ENCODE measurements around the gene ZKSCAN3. TPM values are rescaled to one million over a fixed set of nuclear protein-coding genes. Genes with fewer than 3 reads are reported as not detected.

The ZKSCAN3 gene
- total RNA-seq, 3 donors from 2014 or later = 3.4 to 6.4 (median 3.6) TPM

DNA sequence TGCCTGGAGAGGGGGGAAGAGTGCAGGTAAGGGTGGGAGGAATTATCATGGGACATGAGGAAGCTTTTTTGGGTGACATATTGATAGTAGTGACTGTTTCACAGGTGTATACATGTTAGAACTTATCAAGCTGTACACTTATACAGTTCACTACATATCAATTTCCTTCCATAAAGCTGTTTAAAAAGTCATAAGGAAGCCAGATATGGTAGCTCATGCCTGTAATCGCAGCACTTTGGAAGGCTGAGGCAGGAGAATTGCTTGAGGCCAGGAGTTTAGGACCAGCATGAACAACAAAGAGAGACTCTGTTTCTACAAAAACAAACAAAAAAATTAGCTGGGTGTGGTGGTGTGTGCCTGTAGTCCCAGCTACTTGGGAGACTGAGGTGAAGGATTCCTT lies 28.1 kb downstream of the ZKSCAN3 start:
- TF ChIP-seq, protein P1, sequence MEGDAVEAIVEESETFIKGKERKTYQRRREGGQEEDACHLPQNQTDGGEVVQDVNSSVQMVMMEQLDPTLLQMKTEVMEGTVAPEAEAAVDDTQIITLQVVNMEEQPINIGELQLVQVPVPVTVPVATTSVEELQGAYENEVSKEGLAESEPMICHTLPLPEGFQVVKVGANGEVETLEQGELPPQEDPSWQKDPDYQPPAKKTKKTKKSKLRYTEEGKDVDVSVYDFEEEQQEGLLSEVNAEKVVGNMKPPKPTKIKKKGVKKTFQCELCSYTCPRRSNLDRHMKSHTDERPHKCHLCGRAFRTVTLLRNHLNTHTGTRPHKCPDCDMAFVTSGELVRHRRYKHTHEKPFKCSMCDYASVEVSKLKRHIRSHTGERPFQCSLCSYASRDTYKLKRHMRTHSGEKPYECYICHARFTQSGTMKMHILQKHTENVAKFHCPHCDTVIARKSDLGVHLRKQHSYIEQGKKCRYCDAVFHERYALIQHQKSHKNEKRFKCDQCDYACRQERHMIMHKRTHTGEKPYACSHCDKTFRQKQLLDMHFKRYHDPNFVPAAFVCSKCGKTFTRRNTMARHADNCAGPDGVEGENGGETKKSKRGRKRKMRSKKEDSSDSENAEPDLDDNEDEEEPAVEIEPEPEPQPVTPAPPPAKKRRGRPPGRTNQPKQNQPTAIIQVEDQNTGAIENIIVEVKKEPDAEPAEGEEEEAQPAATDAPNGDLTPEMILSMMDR (IDR thresholded peaks at IDR 0.05) = no peak
- TF ChIP-seq POLR2AphosphoS5 (IDR thresholded peaks at IDR 0.05) (no peak), POLR2A (IDR thresholded peaks at IDR 0.05) (no peak)

DNA sequence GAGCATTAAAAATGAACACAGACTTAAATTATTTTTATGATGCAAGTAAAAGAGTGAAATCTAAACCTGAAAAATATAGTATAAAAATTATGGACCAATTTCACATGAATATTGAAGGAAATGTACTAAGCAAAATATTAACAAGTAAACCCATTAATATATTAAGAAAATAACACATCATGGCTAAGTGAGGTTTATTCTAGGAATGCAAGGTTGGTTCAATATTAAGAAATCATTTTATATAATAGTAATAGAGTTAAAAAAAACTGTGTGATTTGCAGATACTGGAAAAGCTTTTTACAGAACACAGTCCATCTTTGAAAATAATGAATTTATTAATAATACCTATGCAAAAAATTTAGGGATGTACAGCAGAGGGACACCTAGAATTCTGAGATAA lies 28.9 kb downstream of the ZKSCAN3 start:
- DNase-seq (ENCODE audit: low spot score in 2 of 2) = no peak
- intact Hi-C loops (cut with DNase I; ENCODE audit: low total_unique reads) = no loop called here
- no peaks in the 10 kb centered on the region for H3K4me1 ChIP-seq
- TF ChIP-seq POLR2A (IDR thresholded peaks at IDR 0.05) = no peak
- TF ChIP-seq, protein P1 (IDR thresholded peaks at IDR 0.05) = no peak
- no peak for TF ChIP-seq POLR2AphosphoS5 (IDR thresholded peaks at IDR 0.05)
- H3K27ac ChIP-seq = no peak overlapping the region
- no peaks in the 10 kb centered on the region for H3K27me3 ChIP-seq
- H3K4me3 ChIP-seq = no peak overlapping the region
- peaks cover 8% of the 10 kb centered on the region for H3K36me3 ChIP-seq
- peaks cover 0 to 15% of the 10 kb centered on the region in 2 donors for H3K9me3 ChIP-seq

More for the DNA sequence above, 28.1 kb downstream of the ZKSCAN3 start:
- Histone ChIP-seq H3K4me3 (no peak overlapping the region), H3K27ac (no peak overlapping the region), H3K36me3 (peaks cover 8% of the 10 kb centered on the region), H3K9me3 (peaks cover 0 to 15% of the 10 kb centered on the region in 2 donors), H3K27me3 (no peaks in the 10 kb centered on the region), H3K4me1 (no peaks in the 10 kb centered on the region)
- intact Hi-C loops (cut with DNase I; ENCODE audit: low total_unique reads) = no loop called here
- no peak for DNase-seq (ENCODE audit: low spot score in 2 of 2)

DNA sequence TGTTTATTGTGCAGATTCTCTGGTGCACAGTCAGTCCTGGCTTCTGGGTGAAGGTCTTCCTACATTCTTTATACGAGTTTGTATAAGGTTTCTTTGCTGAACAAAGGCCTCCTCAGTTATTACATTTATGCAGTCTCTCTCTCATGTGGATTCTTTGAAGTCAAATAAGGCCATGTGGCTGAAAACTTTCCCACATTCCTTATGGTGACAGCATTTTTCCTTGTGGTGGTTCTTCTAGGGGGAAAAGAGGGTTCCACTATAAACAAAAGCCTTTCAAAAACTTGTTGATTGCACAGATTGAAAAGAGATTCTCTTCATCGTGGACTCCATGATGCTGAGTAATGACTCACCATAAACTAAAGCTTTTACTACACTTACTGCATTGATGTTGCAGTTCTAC lies 30.6 kb downstream of the ZKSCAN3 start:
- intact Hi-C loops (cut with DNase I; ENCODE audit: low total_unique reads) = no loop called here
- DNase-seq (ENCODE audit: low spot score in 2 of 2) = no peak

DNA sequence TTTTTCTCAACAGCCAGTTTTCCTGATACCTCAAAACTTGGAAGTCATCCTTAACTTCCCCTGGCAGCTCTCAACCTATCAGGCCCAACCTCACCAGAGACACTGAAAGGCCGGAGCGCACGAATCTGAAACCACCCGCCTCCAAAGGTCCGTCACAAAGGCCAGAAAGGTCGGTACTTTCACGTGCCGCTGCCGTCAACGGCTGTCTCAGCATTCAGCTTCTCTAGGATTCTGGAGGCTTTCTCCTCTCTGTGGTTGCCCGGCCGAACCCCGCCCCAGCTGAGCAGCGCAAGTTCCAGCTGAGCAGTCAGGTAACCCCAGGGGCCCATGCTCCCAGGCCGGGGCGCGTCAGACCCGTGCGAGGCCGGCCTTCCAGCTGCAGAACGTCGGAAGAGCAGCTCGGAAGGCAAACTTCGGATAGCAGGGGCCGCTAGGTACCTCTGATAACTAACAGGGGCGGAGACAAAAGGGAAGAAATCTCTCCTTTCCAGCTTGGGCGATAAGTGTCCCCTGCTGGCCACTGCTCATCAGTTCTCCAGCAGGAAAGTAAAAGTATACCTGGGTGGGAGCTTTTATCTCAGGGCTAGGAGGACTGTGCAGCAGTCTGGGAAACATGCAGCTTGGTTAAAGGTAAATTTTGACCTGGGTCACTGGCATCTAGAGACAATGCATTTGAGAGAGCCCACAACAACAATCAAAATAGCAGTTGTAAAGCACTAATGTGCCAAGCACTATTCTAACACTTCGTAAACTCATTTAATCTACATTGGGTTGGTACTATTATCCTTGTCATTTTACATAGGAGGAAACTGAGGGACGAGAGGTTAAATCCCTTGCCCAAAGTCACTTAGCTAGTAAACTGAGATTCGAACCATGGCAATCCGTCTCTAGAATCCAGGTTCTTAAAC lies 33.7 kb downstream of the ZKSCAN3 start:
- no peak for TF ChIP-seq POLR2A (IDR thresholded peaks at IDR 0.05)
- peak; percentile 18 to 55 (median 54) for TF ChIP-seq POLR2AphosphoS5 (IDR thresholded peaks at IDR 0.05)
- TF ChIP-seq, protein P1 (IDR thresholded peaks at IDR 0.05) = peak in 2 of 3 donors; percentile 40 to 48
- peak overlapping the region; percentile 80 to 84 for H3K27ac ChIP-seq
- peak overlapping the region; percentile 51 to 73 (median 57) for H3K4me3 ChIP-seq
- intact Hi-C loops (cut with DNase I; ENCODE audit: low total_unique reads) = no loop called here
- no peaks in the 10 kb centered on the region for H3K27me3 ChIP-seq
- DNase-seq (ENCODE audit: low spot score in 2 of 2) = peak; percentile 80 to 87
- H3K4me1 ChIP-seq = no peaks in the 10 kb centered on the region
- H3K9me3 ChIP-seq = peaks cover 0 to 6% of the 10 kb centered on the region in 2 donors
- H3K36me3 ChIP-seq = peaks cover 8% of the 10 kb centered on the region

More for the DNA sequence above, 30.6 kb downstream of the ZKSCAN3 start:
- H3K36me3 ChIP-seq = peaks cover 8% of the 10 kb centered on the region
- H3K27ac ChIP-seq = no peak overlapping the region
- TF ChIP-seq, protein P1 (IDR thresholded peaks at IDR 0.05) = no peak
- TF ChIP-seq POLR2AphosphoS5 (IDR thresholded peaks at IDR 0.05) (no peak), POLR2A (IDR thresholded peaks at IDR 0.05) (no peak)
- peaks cover 0 to 15% of the 10 kb centered on the region in 2 donors for H3K9me3 ChIP-seq
- no peaks in the 10 kb centered on the region for H3K27me3 ChIP-seq
- no peak overlapping the region for H3K4me3 ChIP-seq
- no peaks in the 10 kb centered on the region for H3K4me1 ChIP-seq

DNA sequence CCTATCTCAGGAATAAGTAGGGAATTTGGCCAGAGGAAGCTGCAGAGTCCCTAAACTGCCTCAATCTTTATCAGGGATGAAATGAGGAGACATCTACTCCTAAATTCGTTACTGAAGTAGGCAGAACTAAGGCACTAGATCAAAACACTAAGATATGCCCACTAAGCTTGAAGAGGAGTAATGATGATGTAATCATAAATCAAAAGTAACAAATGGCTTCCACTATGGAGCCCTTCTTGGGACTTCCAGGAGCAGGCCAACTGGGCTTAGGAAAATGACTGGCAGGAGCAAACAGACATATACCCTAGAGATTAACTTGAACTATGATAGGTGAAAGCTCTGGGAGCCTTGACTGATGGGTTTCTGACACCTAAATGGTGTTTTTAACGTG lies 34.4 kb downstream of the ZKSCAN3 start:
- Histone ChIP-seq H3K4me3 (no peak overlapping the region), H3K4me1 (no peaks in the 10 kb centered on the region), H3K9me3 (no peaks in the 10 kb centered on the region), H3K27ac (peak overlapping the region; percentile 80 to 84), H3K36me3 (peaks cover 8% of the 10 kb centered on the region), H3K27me3 (no peaks in the 10 kb centered on the region)
- DNase-seq (ENCODE audit: low spot score in 2 of 2) = no peak
- intact Hi-C loops (cut with DNase I; ENCODE audit: low total_unique reads) = no loop called here
- no peak for TF ChIP-seq POLR2A (IDR thresholded peaks at IDR 0.05)
- TF ChIP-seq, protein P1 (IDR thresholded peaks at IDR 0.05) = no peak
- no peak for TF ChIP-seq POLR2AphosphoS5 (IDR thresholded peaks at IDR 0.05)
